ENCODE measurements around the gene UQCC2. TPM values are rescaled to one million over a fixed set of nuclear protein-coding genes. Genes with fewer than 3 reads are reported as not detected.

The UQCC2 gene
- total RNA-seq, 1 donor from 2014 or later, result 208 TPM

Small RNA genes within 50 kb of the gene (microRNA-seq; reads per million reads assigned to microRNA genes)
- 0.97 reads per million for gene MIR3934

Other genes with a start within 250 kb of the UQCC2 start
- gene BAK1, start 131.4 kb downstream of the UQCC2 start, total RNA-seq, result 25.0 TPM
- gene ITPR3, start 90.4 kb downstream of the UQCC2 start, total RNA-seq, result 6.0 TPM
- gene IP6K3, start 35.2 kb upstream of the UQCC2 start, total RNA-seq, result 44.2 TPM
- gene LEMD2, start 77.4 kb upstream of the UQCC2 start, total RNA-seq, result 19.1 TPM
- not detected for gene MLN, start 92.3 kb upstream of the UQCC2 start, total RNA-seq